ENCODE results near the gene USP46. TPM values are rescaled to one million over a fixed set of nuclear protein-coding genes. Genes with fewer than 3 reads are reported as not detected.

USP46 gene
- total RNA-seq, 1 donor from 2014 or later, result 130 TPM

- DNase-seq (ENCODE audit: low spot score), result no peak
- intact Hi-C loops (cut with DNase I), result no loop called here
- no peak for ATAC-seq
Measured at GRCh38 chr4:52548818-52549570, 110.1 kb downstream of the USP46 start.

DNA sequence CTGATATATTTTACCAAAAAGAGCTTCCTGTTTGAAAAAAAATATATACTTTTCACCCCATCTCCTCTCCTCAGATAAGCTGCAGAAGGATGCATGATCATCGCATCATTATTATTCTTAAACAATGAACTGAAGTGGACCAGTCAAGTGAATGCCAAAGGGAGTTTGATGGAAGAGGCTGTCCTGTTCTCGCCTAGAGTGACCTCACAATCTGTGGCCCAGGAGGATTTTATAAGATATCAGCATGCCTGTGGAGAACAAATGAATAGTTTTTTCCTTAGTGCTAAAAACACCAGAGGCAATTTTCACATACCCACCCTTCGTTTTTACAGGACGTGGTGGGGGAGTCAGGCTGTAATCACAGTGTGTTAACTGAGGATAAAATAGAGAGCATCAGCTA is 112.7 kb downstream of the USP46 start:
- intact Hi-C loops (cut with DNase I), result no loop called here
- no peak for ATAC-seq
- no peak for DNase-seq (ENCODE audit: low spot score)

DNA sequence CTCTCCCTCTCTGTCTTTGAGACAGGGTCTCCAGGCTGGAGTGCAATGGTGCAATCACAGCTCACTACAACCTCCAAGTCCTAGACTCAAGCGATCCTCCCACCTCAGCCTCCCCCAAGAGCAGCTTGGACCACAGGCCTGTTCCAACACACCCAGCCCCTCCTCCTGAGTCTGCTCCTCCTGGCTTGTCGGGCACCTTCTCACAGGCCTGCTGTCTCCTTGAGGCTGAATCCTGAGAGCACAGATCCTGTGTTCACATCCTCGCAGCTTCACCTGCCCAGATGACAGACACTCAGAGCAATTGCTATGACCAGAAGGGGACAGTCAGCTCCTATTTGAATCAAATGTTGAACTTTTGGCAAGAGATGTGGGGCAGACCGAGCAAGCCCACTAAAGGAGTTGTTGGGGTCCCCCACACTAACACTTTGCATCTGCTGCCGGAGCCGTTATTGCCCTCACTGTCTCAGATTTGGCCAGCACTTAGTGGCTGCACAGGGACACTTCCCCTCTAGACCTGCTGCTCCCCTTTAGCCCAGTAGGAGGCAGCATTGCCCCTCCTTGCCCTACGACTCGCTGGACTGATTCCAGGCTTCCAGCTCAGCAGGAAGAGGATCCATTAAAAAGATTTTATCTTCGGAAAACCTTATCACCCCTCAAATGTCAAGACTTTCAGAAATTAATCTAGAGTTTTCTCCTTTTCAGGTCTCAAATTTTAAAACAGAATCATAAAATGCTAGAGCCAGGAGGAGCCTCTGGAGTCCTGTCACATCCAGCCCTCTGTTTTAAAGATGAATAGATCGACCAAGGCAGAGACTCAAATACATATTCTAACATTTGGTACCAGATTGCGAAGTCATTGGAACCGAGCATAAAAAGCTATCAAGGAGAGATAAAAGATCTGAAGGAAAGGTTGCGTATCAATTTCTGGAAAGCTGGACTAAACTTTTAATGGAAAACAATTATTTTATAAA is 113.7 kb downstream of the USP46 start:
- ATAC-seq (peak; percentile 85), DNase-seq (ENCODE audit: low spot score) (peak; percentile 85)
- intact Hi-C loops (cut with DNase I), result no loop called here

Other genes with a start within 250 kb of the USP46 start
- gene ERVMER34-1, start 92.1 kb upstream of the USP46 start, total RNA-seq, result 0.27 TPM
- 2.5 TPM for gene RASL11B, start 203.0 kb upstream of the USP46 start, total RNA-seq